Sigmoid colon (tissue), 4 donors: ENCODE measurements around the gene TFIP11.

Experiments
- EP300 ChIP-seq, 4 donors: sonication (generic); formaldehyde crosslinking; IDR thresholded peaks; one replicate each; pipeline ENCODE4 v1.6.1; 2017; ENCODE audit warnings: antibody characterized with exemption in 4 of 4
- POLR2A ChIP-seq, 2 donors: fragments of 450-650 bp; IDR thresholded peaks; one replicate each; pipeline ENCODE4 v1.6.1; 2016; ENCODE audit warnings: antibody characterized with exemption in 2 of 2, mild to moderate bottlenecking in 2 of 2, moderate library complexity in 2 of 2
- POLR2AphosphoS5 ChIP-seq, 4 donors: sonication (generic); formaldehyde crosslinking; IDR thresholded peaks; one replicate each; pipeline ENCODE4 v1.6.1; 2017; ENCODE audit warnings: antibody characterized with exemption in 4 of 4
- TF ChIP-seq, protein P1 (sequence below), 4 experiments: fragments of 450-650 bp in 3 of 4; fragments of 200-600 bp in 1 of 4; IDR thresholded peaks; one replicate each; pipeline ENCODE4 v1.5.1; 2016 to 2019; ENCODE audit warnings: antibody characterized with exemption in 4 of 4, mild to moderate bottlenecking in 3 of 4, moderate library complexity in 2 of 4

DNA sequence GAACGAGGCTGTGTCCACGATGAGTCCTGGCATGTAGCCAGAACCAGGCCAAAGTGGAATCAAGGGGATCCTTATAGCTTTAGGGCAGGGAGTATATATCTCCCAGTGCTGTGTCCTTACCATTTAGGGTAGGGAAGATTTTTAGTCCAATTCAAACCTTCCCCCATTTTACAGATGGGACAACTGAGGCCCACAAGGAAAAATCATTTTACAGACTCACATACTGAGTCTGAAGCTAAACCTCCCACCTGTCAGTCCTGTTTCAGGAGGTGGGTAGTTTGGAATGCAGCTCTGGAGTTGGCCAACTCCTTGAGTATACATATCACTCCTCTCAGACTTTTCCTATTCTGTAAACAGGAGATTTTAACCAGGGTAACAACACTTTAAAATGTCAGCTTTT, 33.1 kb upstream of the TFIP11 start:
- no peak for TF ChIP-seq EP300 (IDR thresholded peaks at IDR 0.05)
- TF ChIP-seq, protein P1, sequence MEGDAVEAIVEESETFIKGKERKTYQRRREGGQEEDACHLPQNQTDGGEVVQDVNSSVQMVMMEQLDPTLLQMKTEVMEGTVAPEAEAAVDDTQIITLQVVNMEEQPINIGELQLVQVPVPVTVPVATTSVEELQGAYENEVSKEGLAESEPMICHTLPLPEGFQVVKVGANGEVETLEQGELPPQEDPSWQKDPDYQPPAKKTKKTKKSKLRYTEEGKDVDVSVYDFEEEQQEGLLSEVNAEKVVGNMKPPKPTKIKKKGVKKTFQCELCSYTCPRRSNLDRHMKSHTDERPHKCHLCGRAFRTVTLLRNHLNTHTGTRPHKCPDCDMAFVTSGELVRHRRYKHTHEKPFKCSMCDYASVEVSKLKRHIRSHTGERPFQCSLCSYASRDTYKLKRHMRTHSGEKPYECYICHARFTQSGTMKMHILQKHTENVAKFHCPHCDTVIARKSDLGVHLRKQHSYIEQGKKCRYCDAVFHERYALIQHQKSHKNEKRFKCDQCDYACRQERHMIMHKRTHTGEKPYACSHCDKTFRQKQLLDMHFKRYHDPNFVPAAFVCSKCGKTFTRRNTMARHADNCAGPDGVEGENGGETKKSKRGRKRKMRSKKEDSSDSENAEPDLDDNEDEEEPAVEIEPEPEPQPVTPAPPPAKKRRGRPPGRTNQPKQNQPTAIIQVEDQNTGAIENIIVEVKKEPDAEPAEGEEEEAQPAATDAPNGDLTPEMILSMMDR (IDR thresholded peaks at IDR 0.05) = no peak
- TF ChIP-seq POLR2A (IDR thresholded peaks at IDR 0.05) = no peak
- TF ChIP-seq POLR2AphosphoS5 (IDR thresholded peaks at IDR 0.05) = no peak
